Upper lobe of right lung (tissue), 1 donor: ENCODE results near the gene KLHL20. TPM values are rescaled to one million over a fixed set of nuclear protein-coding genes. Genes with fewer than 3 reads are reported as not detected.
"Not testable (repeated sequence)": the region's sequence is repeated elsewhere in the genome, so short reads cannot be mapped to it uniquely, and the experiment has no call there.

Experiments
- ATAC-seq: fragments of 200-7000 bp; cut with Tn5 transposase; one replicate; pipeline ENCODE4 v1.9.1; 2020; ENCODE audit warnings: mild to moderate bottlenecking, moderate library complexity
- DNase-seq: peaks from one replicate; pipeline ENCODE4 v3.0.0-alpha.2; 2020
- H3K27ac ChIP-seq: fragments of 200-600 bp; one replicate; pipeline ENCODE4 v1.8.0; 2022
- H3K27me3 ChIP-seq: fragments of 200-600 bp; one replicate; pipeline ENCODE4 v1.8.0; 2022; ENCODE audit warnings: mild to moderate bottlenecking
- H3K36me3 ChIP-seq: fragments of 200-600 bp; one replicate; pipeline ENCODE4 v1.8.0; 2022
- H3K4me1 ChIP-seq: fragments of 200-600 bp; one replicate; pipeline ENCODE4 v1.8.0; 2022
- H3K4me3 ChIP-seq: fragments of 200-600 bp; one replicate; pipeline ENCODE4 v1.8.0; 2022; ENCODE audit warnings: mild to moderate bottlenecking
- H3K9me3 ChIP-seq: fragments of 200-600 bp; one replicate; pipeline ENCODE4 v1.8.0; 2022
- intact Hi-C: fragments of 100-400 bp; cut with DNase I; formaldehyde crosslinking; loops from one replicate; pipeline ENCODE4 v1.11.0; 2022
- total RNA-seq: library from RNA; stranded (reverse); fragmentation: NEBNext Ultra II Directional; extraction: Animal tissue kit (Norgen Biotek cat#: 25700); gene quantifications from one replicate; pipeline ENCODE4 v1.2.1, GENCODE V29; 2021
- TF ChIP-seq, protein P1 (sequence below): fragments of 200-600 bp; IDR thresholded peaks from one replicate; pipeline ENCODE4 v1.8.0; 2022; ENCODE audit warnings: antibody characterized with exemption
- donor health status: DM: no; HTN: yes; CAD: no; lungs with severe emphysema.

Gene KLHL20
- total RNA-seq, 1 donor from 2014 or later, result 31.9 TPM

DNA sequence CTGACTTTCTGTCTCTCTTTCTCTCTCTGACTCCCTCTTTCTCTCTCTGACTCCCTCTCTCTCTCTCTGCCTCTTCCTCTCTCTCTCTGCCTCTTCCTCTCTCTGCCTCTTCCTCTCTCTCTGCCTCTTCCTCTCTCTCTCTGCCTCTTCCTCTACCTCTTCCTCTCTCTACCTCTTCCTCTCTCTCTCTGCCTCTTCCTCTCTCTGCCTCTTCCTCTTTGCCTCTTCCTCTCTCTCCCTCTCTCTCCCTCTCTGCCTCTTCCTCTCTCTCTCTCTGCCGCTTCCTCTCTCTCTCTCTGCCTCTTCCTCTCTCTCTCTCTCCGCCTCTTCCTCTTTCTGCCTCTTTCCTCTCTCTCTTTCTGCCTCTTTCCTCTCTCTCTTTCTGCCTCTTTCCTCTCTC lies 26.5 kb upstream of the KLHL20 start:
- TF ChIP-seq, protein P1, sequence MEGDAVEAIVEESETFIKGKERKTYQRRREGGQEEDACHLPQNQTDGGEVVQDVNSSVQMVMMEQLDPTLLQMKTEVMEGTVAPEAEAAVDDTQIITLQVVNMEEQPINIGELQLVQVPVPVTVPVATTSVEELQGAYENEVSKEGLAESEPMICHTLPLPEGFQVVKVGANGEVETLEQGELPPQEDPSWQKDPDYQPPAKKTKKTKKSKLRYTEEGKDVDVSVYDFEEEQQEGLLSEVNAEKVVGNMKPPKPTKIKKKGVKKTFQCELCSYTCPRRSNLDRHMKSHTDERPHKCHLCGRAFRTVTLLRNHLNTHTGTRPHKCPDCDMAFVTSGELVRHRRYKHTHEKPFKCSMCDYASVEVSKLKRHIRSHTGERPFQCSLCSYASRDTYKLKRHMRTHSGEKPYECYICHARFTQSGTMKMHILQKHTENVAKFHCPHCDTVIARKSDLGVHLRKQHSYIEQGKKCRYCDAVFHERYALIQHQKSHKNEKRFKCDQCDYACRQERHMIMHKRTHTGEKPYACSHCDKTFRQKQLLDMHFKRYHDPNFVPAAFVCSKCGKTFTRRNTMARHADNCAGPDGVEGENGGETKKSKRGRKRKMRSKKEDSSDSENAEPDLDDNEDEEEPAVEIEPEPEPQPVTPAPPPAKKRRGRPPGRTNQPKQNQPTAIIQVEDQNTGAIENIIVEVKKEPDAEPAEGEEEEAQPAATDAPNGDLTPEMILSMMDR, result no peak
- Histone ChIP-seq H3K4me3 (no peak overlapping the region), H3K27ac (no peak overlapping the region), H3K36me3 (no peaks in the 10 kb centered on the region), H3K9me3 (no peaks in the 10 kb centered on the region), H3K27me3 (no peaks in the 10 kb centered on the region), H3K4me1 (no peaks in the 10 kb centered on the region)
- intact Hi-C loops, result no loop called here
- ATAC-seq, result no peak
- no peak for DNase-seq

DNA sequence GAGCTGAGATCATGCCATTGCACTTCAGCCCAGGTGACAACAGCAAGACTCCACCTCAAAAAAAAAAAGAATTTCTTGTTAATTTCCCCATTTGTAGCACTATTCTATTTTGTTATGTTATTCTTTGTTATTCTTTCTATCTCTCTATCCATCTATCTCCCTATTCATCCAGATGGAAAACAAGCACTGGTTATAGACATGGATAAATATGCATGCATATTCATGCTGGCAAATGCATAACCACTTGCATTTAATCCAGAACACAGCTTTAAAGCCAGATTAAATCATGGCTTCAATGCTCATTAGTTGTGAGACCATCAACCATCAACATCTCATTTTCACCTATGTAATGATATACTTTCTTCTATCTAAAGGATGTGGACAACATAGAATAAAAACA lies 21.5 kb upstream of the KLHL20 start:
- DNase-seq (no peak), ATAC-seq (no peak)
- Histone ChIP-seq H3K9me3 (no peaks in the 10 kb centered on the region), H3K36me3 (no peaks in the 10 kb centered on the region), H3K4me3 (no peak overlapping the region), H3K4me1 (no peaks in the 10 kb centered on the region), H3K27ac (no peak overlapping the region), H3K27me3 (no peaks in the 10 kb centered on the region)
- intact Hi-C loops, result no loop called here
- TF ChIP-seq, protein P1, result no peak

DNA sequence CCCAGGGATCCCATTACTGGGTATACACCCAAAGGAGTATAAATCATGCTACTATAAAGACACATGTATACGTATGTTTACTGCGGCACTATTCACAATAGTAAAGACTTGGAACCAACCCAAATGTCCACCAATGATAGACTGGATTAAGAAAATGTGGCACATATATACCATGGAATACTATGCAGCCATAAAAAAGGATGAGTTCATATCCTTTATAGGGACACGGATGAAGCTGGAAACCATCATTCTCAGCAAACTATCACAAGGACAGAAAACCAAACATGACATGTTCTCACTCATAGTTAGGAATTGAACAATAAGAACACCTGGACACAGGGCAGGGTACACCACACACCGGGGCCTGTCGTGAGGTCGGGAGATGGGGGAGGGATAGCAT lies 13.5 kb upstream of the KLHL20 start:
- H3K4me3 ChIP-seq, H3K36me3 ChIP-seq, intact Hi-C loops, H3K27ac ChIP-seq, DNase-seq, H3K9me3 ChIP-seq, H3K27me3 ChIP-seq, H3K4me1 ChIP-seq, ATAC-seq: not testable (repeated sequence)

DNA sequence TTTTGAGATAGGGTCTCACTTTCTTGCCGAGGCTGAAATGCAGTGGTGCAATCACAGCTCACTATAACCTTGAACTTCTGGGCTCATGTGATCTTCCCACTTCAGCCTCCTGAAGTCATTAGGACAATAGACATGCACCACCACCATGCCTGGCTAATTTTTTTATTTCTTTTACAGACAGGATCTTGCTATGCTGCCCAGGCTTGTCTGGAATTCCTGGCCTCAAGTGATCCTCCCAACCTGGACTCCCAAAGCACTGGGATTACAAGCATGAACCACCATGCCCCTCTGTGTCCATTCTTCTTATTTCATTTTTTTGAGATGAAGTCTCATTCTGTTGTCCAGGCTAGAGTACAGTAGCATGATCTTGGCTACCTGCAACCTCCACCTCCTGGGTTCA lies 12.0 kb upstream of the KLHL20 start:
- Histone ChIP-seq H3K4me1 (no peaks in the 10 kb centered on the region), H3K36me3 (no peaks in the 10 kb centered on the region), H3K4me3 (no peak overlapping the region), H3K27me3 (no peaks in the 10 kb centered on the region), H3K9me3 (no peaks in the 10 kb centered on the region), H3K27ac (no peak overlapping the region)
- TF ChIP-seq, protein P1, result no peak
- ATAC-seq (no peak), DNase-seq (no peak)
- intact Hi-C loops, result no loop called here

DNA sequence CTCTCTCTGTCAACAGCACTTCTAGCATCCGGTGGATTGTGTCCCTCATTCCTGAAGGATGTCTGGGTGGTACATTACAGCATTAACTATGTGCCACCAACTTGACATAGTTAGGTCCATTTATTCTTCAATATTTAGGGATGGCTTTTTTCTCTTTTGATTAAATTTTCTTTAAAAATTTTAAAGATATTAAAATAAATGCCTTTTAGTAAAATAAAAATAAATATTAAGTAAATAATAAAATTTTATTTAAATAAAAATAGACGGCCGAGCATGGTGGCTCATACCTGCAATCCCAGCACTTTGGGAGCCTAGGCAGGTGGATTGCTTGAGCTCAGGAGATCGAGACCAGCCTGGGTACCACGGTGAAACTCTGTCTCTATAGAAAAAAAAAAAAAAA lies 9.7 kb upstream of the KLHL20 start:
- intact Hi-C loops, result no loop called here
- Histone ChIP-seq H3K27me3 (peaks cover under 1% of the 10 kb centered on the region), H3K27ac (no peak overlapping the region), H3K9me3 (no peaks in the 10 kb centered on the region), H3K4me1 (no peaks in the 10 kb centered on the region), H3K4me3 (no peak overlapping the region), H3K36me3 (no peaks in the 10 kb centered on the region)
- TF ChIP-seq, protein P1, result no peak
- ATAC-seq (no peak), DNase-seq (no peak)

DNA sequence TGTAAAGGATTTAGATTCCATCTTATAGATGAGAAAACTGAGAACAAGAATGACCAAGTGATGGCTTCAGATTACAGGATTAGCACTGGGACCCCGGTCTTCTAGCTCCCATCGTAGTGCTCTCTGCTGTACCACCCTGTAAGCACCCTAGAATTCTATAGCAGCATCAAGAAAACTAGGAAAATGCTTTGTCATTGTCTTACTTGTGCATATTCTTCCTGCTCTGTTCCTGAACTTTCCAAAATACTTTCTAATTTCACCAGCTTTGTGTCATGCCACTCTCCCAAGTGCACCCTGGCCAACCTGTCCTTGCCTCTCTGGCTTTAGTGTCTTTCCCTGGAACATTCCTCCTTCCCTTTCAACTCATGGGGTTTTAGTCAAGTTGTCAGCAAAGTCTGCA lies 6.0 kb upstream of the KLHL20 start:
- Histone ChIP-seq H3K9me3 (no peaks in the 10 kb centered on the region), H3K4me3 (no peak overlapping the region), H3K27me3 (peaks cover 12% of the 10 kb centered on the region), H3K4me1 (no peaks in the 10 kb centered on the region), H3K27ac (no peak overlapping the region), H3K36me3 (no peaks in the 10 kb centered on the region)
- intact Hi-C loops, result no loop called here
- TF ChIP-seq, protein P1, result no peak
- ATAC-seq (no peak), DNase-seq (no peak)
